Fibroblast of peridontal ligament (primary cell): ENCODE data around the gene BAG1.

Experiments used
- DNase-seq: peaks from one replicate; pipeline ENCODE4 v3.0.0-alpha.2; 2010; ENCODE audit errors: extremely low read depth

The BAG1 gene

DNA sequence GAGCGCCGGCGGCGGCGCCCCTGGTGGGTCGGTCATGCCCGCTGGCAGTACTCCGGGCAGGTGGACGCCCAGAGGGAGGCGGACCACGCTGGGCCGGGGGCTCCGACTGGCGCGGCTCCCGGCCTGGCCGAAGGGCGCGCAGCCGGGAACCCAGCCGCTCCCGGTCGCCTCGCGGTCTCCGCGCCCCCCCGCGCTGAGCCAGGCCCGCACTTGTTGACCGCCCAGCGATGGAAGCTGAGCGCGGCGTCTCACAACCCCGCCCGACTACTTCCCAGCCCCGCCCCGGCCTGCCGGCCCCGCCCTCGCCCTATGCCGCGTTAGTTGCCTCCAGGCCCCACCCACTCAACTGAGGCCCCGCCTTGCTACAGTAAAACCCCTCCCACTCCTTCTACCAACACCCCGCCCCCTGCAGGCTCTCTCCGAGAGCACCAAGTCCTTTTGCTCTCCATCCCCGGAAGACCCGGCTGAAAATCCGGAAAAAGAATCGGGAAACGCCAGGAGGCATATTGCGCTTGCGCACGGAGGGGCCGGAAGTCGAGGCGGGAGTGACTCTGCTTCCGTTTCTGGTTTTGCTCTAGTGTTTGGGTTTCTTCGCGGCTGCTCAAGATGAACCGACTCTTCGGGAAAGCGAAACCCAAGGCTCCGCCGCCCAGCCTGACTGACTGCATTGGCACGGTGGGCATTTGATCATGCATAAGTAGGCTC, at the start of gene BAG1, which contains the start of gene CHMP5:
TSS of gene BAG1 (minus strand) at position 236 of the 705 bp plus-strand sequence.
TSS of gene CHMP5 (plus strand) at position 577 of the 705 bp plus-strand sequence. CDS start at position 607, 30 bp downstream.
- peak; percentile 99 for DNase-seq

DNA sequence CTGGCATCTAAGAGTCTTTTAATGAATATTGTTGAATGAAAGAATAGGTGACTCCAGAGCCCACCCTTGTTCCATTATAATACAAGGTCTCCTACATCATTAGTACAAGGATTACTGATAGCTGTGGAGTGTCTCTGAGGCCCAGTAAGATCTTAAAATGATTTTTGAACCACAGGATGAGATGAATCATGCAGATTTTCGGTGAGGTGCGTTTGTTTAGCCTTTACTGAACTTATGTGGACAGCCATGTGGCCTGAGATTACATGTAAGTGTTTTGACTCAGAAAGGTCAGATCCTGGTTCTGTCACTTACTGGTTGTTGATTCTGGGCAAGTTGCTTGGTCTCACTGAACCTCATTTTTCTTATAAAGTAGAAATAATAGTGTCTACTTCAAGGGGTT, 47.4 kb upstream of the BAG1 start:
- no peak for DNase-seq

DNA sequence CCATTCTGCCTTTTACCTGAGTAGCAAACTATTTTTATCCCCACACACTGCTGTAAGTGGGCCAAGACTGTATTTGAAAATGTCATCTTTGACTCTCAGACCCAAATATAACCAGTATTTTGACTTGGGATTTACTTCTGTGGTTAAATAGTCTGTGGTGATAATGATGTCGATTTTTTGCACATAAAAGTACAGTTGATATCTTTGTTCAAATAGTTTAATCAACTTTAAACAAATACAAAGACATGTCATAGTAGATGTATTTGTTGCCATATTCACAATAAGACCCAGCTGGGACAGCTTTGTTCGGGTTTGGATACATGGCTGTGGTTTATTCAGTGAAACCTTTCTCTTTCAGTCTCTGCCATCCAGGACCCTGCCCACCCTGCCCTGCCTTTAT, 46.2 kb upstream of the BAG1 start:
- no peak for DNase-seq

DNA sequence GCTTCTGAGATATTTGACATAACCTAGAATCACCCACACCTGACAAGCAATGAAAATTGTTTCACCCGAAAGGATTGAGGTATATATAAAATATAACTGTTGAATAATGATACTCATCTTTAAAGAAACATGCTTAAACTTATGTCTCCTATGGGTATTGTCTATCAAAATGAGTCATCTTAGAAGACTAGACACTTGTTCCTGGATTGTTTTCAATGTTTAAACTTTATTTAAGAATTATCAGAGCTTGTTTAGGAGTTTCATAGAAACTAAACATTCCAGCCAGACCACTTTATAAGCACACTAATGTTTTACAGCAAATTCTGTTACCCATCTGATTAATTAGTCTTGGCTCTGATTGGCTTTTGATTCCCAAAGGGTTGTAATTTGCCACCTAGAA, 45.4 kb upstream of the BAG1 start:
- no peak for DNase-seq

DNA sequence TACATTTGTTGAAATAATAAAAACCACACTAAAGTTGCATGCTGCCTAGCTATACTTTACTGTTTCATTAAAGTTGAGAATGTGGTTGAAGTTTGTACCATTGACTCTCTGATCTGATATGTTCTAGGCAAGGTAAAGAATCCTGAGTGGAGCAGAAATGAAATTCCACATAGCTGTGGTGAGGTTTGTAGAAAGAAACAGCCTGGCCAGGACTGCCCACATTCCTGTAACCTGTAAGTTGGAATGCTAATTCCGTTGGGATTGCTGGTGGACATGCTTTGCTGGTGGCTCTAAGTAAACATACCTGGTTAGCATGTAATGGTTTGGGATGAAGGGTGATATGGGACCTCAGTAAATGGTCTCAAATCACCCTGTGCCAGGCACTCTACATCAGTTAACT, 42.6 kb upstream of the BAG1 start:
- no peak for DNase-seq

DNA sequence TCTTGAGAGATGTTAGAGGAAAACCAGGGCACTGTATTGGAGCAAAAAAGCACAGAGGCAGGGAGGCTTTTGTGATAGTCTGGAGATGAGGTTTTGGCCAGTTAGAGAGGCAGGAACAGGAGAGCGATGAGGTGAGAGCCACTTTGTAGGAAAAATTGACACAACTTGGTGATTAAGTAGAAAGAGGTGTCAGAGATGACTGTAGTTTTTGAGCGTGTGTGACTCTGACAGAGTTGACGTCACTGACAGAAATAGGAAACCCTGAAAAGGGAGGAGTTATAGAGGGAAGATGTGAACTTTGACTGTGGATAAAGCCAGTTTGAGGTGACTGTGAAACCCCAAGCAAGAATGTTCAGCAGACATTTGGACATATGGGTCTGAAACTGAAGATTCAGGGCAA, 41.5 kb upstream of the BAG1 start:
- DNase-seq: no peak

DNA sequence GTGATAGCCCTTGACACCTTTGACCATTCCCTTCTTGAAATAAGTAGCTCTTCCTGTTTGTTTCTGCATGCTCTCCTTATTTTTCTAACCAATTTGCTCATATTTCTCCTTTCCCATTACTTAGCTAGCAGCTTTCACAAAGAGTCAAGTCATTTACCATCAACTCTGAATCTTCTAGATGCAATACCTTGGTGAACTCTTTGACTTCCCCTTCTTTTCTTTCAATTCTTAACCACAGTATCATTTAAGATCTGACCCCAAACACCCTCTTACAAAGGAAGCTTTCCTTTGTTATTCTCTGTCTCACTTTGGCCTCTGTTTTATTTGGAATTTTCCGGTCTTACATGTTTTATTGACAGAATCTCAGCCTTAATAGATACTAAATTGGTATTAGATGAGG, 39.9 kb upstream of the BAG1 start:
- DNase-seq: no peak

DNA sequence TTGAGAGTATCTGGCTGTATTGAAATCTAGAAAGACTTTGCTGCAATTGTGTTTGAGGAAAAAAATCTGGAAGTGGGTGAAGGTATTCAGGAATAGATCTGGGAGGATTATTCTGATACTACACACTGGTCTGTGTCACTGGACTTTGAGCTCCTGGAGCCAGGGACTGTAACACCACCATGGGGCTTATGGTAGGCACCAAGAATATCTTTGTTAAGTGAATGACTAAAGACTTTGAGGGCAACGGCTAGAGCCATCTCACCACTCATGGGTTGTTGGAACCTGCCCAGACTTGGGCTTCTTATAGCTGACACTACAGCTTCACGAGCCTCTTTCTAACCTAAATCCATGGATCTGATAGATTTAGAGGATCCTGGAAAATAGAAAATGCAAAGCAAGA, 36.0 kb upstream of the BAG1 start:
- DNase-seq: no peak

DNA sequence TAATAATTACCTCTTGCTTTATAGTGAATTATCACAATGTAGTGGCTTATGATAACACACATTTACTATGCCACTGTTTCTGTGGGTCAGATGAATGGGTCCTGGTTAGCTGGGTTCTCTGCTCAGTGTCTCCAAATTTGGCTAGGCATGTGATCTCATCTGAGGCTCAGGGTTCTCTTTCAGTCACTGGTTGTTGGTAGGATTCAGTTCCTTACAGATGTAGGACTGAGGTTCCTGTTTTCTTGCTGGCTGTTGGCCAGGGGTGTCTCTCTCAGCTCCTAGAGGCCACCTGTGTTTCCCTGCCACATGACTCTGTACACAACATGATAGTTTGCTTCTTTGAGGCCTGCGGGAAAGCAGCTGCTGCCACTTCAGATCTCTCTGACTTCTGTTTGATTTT, 32.9 kb upstream of the BAG1 start:
- DNase-seq: no peak

DNA sequence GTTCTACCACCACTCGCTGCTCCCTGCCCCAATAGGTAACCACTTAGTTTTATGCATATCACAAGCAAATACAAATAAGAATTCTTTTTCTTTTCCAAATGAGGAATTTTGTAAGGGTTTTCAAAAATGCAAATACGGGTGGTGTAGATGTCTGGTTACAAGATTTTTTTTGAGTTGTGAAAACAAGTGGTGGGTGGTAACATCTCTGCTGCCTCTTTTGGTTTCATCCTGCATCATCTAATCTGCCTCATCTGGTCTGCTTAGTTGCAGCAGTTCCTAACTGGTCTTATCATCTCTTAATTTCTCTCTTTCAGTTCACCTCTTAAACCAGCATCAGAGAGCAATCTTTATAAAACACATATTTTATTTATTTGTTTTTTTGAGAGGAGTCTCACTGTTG, 31.1 kb upstream of the BAG1 start:
- no peak for DNase-seq

DNA sequence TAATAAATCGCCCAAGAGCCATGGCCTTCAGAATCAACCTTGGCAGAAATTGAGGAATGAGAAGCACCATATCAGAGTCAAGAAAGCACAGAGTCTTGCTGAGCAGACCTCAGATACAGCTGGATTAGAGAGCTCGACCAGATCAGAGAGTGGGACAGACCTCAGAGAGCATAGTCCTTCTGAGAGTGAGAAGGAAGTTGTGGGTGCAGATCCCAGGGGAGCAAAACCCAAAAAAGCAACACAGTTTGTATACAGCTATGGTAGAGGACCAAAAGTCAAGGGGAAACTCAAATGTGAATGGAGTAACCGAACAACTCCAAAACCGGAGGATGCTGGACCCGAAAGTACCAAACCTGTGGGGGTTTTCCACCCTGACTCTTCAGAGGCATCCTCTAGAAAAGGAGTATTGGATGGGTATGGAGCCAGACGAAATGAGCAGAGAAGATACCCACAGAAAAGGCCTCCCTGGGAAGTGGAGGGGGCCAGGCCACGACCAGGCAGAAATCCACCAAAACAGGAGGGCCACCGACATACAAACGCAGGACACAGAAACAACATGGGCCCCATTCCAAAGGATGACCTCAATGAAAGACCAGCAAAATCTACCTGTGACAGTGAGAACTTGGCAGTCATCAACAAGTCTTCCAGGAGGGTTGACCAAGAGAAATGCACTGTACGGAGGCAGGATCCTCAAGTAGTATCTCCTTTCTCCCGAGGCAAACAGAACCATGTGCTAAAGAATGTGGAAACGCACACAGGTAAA, 30.3 kb upstream of the BAG1 start:
- no peak for DNase-seq

DNA sequence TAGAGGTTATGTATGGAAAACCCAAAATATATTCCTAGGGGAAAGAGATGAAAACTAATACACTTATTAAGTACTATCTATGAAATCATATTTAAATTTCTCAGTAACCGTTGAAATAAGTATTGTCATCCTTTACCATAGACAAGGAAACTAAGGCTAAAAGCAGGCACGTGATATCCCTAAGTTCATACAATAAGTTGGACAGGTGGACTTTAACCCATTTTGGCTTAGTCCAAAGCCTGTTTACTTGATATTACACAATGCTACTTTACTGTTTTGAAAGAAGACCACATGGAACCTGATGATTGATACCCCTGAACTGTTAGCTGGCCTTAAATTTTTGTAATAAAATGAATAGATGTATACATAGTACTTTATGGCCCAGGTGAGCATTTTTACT, 29.3 kb upstream of the BAG1 start:
- DNase-seq: no peak

DNA sequence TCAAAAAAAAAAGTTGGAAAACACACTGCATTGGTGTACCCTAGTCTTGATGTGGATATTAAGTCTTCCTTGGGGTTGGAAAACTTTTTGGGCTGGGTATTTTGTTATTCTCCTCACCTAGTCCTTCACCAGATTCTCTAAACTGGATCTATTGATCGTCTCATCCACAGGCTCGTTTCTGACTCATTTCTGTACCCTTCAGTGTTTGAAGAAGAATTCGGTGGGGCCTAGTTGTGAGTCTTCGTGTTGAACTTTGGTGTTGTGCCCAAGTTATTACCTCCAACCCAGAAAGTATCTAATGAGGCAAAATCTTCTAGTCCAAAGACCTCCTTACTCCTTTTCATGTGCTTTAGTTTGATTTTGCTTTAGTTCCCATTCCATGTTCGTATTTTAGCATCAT, 27.4 kb upstream of the BAG1 start:
- no peak for DNase-seq

DNA sequence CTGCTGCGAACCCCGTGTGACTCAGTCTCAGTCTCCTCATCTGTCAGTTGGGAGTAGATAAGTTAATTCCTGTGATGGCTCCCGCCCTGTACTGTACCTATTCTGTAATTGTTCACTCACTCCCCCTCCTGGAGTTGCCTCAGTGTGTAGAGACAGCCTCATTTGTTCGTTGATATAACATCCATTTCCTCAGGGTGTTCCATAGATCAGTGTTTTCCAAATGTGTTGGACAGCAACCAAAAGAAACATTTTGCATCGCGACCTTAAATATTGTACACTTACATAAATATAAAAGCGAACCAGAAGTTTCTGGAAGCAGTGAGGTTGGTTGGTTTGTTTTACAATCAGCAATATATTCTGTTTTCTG, 26.5 kb upstream of the BAG1 start:
- DNase-seq: no peak

DNA sequence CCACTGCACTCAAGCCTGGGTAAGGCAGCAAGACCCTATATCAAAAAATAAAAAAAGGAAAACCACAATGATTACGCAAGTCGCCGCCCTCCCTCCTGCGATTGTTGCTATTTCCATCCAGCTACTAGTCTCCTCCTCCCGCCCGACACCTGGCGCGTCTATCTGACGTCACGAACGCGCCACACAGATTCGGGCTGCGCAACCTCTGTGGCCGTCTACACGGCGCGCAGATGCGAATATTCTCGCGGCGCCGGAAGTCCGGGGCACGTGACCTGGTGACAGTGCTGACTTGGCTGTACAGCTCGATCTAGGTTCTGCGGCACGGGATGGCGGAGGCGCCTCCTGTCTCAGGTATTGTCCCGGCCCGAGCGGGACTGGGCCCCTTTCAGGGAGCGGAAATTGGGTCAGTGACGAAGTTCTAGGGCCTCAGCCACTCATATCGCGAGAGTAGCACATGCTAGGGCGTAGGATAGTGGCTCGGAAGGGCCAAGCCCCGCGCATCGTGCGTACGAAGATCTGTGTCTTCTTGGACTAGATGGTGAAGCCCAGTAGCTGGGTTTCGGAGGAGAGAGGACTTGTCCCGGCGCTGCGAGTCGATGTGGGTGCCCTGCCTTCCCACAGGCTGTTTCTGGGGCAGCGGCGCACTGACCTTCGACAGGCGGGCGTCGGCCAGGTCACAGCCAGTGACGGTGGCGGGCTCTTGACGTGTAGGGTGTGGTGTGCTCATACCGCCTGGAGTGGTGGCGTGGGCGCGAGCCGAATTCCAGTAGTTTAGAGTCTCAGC, 25.9 kb upstream of the BAG1 start, which contains the start of gene NFX1:
TSS of gene NFX1 (plus strand) at position 270 of the 784 bp plus-strand sequence. CDS start at position 327, 57 bp downstream.
- peak; percentile 99 for DNase-seq

DNA sequence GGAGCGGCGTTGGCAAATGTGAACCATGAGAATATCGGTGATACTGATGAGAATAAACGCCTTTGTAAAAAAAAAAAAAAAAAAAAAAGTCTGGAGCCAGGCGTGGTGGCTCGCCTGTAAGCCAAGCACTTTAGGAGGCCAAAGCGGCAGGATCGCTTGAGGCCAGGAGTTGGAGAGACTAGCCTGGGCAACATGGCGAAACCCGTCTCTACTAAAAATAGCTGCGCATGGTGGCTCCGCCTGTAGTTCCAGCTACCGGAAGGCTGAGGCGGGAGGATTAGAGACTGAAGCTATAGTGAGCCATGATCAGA, 25.4 kb upstream of the BAG1 start:
- no peak for DNase-seq

DNA sequence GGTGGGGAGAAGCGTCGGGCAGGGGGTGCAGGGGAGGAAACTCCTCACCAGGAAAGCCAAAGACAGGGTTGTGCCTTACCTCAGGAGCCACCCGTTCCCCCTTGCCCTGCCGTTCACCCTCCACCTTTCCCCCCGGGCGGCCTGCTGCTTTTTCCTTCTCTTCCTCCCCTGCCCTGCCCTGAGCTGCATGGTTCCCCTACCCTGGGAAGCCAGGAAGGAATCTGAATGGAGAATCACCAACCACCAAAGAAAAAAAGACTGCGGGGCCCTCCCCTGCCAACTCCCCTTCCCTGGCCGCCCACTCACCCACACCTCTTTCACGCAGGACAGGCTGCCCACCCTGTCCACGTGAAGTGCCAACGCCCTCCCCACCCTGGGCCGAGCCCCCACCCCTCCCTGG, 25.0 kb upstream of the BAG1 start:
- DNase-seq: no peak

DNA sequence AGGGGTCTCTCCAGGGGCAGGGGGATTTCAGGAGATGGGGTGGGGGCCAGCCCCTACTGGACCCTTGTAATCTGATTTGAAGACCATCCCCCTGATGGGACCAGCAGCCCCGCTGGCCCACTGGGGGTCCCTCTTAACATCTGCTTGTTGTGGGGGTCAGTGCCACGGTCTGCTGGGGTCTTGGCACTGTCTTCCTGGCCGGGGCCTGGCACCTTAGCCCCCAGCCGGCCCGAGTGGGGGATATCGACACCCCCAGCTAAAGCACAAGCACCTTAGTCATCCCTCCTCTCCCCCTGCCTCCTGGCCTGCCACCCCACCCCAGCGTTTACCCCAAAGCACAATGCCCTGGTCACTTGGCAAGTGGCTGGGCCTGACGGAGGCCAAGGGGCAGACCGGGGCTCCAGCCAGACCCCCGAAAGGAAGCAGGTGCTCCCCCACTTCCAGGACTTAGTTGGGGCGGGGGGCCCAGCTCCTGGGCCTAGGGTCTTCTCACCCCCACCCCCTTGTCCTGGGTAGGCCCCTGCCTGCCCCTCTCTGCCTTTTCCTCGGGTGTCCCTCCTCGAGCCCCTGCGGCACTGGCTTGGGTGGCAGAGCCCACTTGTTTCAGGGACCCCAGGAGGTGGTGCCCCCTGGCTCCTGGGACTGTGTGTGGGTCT, 24.4 kb upstream of the BAG1 start:
- no peak for DNase-seq

DNA sequence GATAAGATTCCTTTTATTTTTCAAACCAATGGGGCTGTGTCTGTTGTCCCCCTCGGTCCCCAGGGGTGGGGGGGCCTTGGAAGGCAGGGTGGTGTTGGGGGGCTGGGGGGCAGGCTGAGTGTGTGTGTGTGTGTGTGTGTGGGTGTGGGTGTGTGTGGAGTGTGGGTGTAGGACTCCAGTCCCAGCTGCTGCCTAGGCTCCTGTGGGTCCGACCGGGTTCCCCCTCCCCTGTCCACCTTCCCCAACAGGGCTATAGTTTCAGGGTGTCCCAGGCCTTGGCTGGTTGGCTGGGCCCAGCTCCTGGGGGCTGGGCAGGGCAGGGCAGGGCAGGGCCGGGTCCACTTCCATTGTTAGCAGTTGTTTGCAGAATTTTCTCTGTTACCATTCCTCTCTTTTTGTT, 23.7 kb upstream of the BAG1 start:
- DNase-seq: no peak

DNA sequence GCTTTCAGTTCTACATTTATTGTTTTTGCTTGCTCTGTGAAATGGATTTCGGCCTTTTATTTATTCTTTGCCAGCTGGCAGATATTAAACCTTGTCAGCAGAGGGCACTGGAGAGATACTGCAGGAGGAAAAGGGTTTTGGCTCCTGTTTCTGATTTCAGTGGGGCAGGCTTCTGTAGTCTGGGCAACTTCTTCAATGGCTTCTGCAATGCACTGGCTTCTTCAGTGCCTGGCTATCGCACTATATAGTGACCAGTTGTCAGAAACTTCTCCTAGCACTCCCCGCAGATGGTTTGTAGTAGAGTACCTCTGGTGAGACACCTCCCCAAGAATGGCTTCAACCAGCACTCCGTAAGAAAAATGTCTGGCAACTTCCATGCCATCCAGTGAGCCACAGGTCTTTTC, 22.6 kb upstream of the BAG1 start:
- DNase-seq: peak; percentile 86

DNA sequence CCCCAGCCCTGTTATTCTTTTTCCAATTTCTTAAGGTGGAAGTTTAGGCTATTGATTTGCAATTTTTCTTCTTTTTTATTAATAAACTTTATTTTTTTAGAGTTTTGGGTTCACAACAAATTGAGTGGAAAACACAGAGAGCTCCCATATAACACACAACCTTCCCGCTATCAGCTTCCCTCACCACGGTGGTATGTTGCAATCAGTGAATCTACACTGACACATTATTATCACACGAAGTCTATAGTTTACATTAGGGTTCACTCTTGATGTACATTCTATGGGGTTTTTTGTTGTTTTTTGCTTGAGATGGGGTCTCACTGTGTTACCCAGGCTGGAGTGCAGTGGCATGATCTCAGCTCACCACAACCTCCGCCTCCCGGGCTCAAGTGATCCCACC, 21.0 kb upstream of the BAG1 start:
- no peak for DNase-seq

DNA sequence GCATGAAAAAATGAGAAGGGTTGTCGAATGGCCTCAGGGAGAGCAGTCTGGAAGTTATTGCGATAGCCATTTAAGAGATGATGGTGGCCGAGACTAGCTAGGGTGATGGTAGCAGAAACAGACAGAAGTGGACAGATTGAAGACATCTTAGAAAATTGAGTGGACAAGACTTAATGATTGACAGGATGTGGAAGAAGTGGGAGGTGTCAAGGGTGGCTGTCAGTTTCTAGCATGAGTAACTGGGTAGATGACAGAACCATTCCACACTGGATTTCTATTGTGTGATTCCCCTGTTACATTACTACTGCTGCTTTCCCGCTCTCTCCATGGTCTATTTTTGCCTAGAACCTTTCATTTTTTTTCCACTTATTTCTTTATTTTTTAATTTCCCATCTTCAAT, 13.0 kb upstream of the BAG1 start:
- no peak for DNase-seq
